GM23248 (cell line): ENCODE measurements around the gene SLC2A5. TPM values are rescaled to one million over a fixed set of nuclear protein-coding genes. Genes with fewer than 3 reads are reported as not detected.
A peak's percentile ranks its signal among the peaks of the same experiment; 100 is the strongest.

Experiments
- DNase-seq: peaks from one replicate; pipeline ENCODE4 v3.0.0-alpha.2; 2015
- H2AFZ ChIP-seq: fragments of 200-600 bp; sonication (generic); 2 replicates; pipeline ENCODE4 v1.6.1; 2016; ENCODE audit warnings: antibody characterized with exemption
- H3F3A ChIP-seq: fragments of 200-600 bp; sonication (generic); 2 replicates; pipeline ENCODE4 v1.6.1; 2016; ENCODE audit warnings: mild to moderate bottlenecking, antibody characterized with exemption, mixed run types; ENCODE audit not compliant: insufficient read depth
- H3K27ac ChIP-seq: fragments of 200-600 bp; sonication (generic); 2 replicates; pipeline ENCODE4 v1.5.1; 2016; ENCODE audit warnings: mild to moderate bottlenecking
- H3K27me3 ChIP-seq: fragments of 200-600 bp; sonication (generic); replicated peaks from 2 replicates; pipeline ENCODE4 v1.6.1; 2016; ENCODE audit warnings: mild to moderate bottlenecking; ENCODE audit not compliant: insufficient read depth
- H3K36me3 ChIP-seq: fragments of 200-600 bp; sonication (generic); 2 replicates; pipeline ENCODE4 v1.6.1; 2016; ENCODE audit warnings: low read depth, mild to moderate bottlenecking
- H3K4me1 ChIP-seq: fragments of 200-600 bp; sonication (generic); 2 replicates; pipeline ENCODE4 v1.6.1; 2016; ENCODE audit warnings: mild to moderate bottlenecking; ENCODE audit not compliant: insufficient read depth
- H3K4me2 ChIP-seq: fragments of 200-600 bp; sonication (generic); one replicate; pipeline ENCODE4 v1.6.1; 2016; ENCODE audit warnings: mild to moderate bottlenecking; ENCODE audit not compliant: unreplicated experiment
- H3K4me3 ChIP-seq: fragments of 200-600 bp; sonication (generic); 2 replicates; pipeline ENCODE4 v1.5.1; 2016; ENCODE audit warnings: mild to moderate bottlenecking
- H3K79me2 ChIP-seq: fragments of 200-600 bp; sonication (generic); 2 replicates; pipeline ENCODE4 v1.6.1; 2016; ENCODE audit warnings: mild to moderate bottlenecking; ENCODE audit not compliant: insufficient read depth
- H3K9ac ChIP-seq: fragments of 200-600 bp; sonication (generic); 2 replicates; pipeline ENCODE4 v1.6.1; 2016; ENCODE audit warnings: mild to moderate bottlenecking
- H3K9me2 ChIP-seq: fragments of 200-600 bp; sonication (generic); 2 replicates; pipeline ENCODE4 v1.6.1; 2016; ENCODE audit warnings: mixed run types, mild to moderate bottlenecking, moderate library complexity; ENCODE audit not compliant: insufficient read depth
- H3K9me3 ChIP-seq: fragments of 200-600 bp; sonication (generic); one replicate; pipeline ENCODE4 v1.6.1; 2017; ENCODE audit warnings: low read depth
- H4K20me1 ChIP-seq: fragments of 200-600 bp; sonication (generic); 2 replicates; pipeline ENCODE4 v1.6.0; 2016; ENCODE audit not compliant: insufficient read depth
- EZH2 ChIP-seq: fragments of 200-600 bp; sonication (generic); IDR thresholded peaks from 2 replicates; pipeline ENCODE4 v1.6.1; 2018; ENCODE audit warnings: antibody characterized with exemption, mild to moderate bottlenecking; ENCODE audit not compliant: insufficient read depth, poor library complexity, severe bottlenecking
- EZH2phosphoT487 ChIP-seq: fragments of 200-600 bp; sonication (generic); IDR thresholded peaks from 2 replicates; pipeline ENCODE4 v1.6.1; 2018; ENCODE audit warnings: antibody characterized with exemption, moderate library complexity, mild to moderate bottlenecking, low read depth; ENCODE audit not compliant: insufficient read depth
- WGBS, 2 experiments: methylation state at CpG; one replicate each; pipeline ENCODE4 v1.1.6; 2015 to 2017; ENCODE audit warnings: low lambda C conversion rate in 2 of 2, low coverage in 1 of 2; ENCODE audit errors: missing lambda C conversion rate in 2 of 2; 5-methylcytosine and 5-hydroxymethylcytosine counted together
- in situ Hi-C: fragments of 300-500 bp; cut with MboI; formaldehyde crosslinking; loops from 2 replicates; pipeline ENCODE4 v1.15.0; 2020
- polyA plus RNA-seq: library from polyadenylated mRNA; unstranded; fragments of >200 nt; fragmentation: Nextera tagmentation; extraction: Ambion mirVana; gene quantifications from 2 replicates; pipeline ENCODE4 v1.2.1, GENCODE V29; 2016
- total RNA-seq: library from RNA; depleted of rRNA; stranded (reverse); fragments of >200 nt; shearing (Covaris generic); gene quantifications from 2 replicates; pipeline ENCODE4 v1.2.3, GENCODE V29; 2014; rRNA removed

Gene SLC2A5
- 0.54 TPM in 1 of 2 replicates, not detected in the other for total RNA-seq
- polyA plus RNA-seq, result 0.25 and 0.29 TPM in 2 replicates

- 29 to 32% methylated on average over 8 of the region's 8 CpGs for WGBS, 2 experiments
- Histone ChIP-seq H3K9me3 (no peaks in the 10 kb centered on the region), H4K20me1 (no peaks in the 10 kb centered on the region), H3K4me1 (peaks cover 30% of the 10 kb centered on the region), H2AFZ (peak within 1 kb of the TSS; percentile 67), H3K4me3 (peak within 1 kb of the TSS; percentile 33; the same call in 1 of the 2 replicates), H3K27me3 (peaks cover 6% of the 10 kb centered on the region; the same call in 1 of the 2 replicates), H3K4me2 (peak within 1 kb of the TSS; percentile 72), H3K9ac (peak within 1 kb of the TSS; percentile 26; the same call in 1 of the 2 replicates), H3K36me3 (no peaks in the 10 kb centered on the region), H3K9me2 (no peaks in the 10 kb centered on the region), H3K79me2 (no peaks in the 10 kb centered on the region), H3F3A (peaks cover 8% of the 10 kb centered on the region; the same call in 1 of the 2 replicates), H3K27ac (peak within 1 kb of the TSS; percentile 30; the same call in 1 of the 2 replicates)
- TF ChIP-seq EZH2phosphoT487, result no peak
- TF ChIP-seq EZH2, result no peak
- DNase-seq, result peak; percentile 58
- in situ Hi-C loops, result no loop called here
Observed at GRCh38 chr1:9069326-9070100, at the start of gene SLC2A5. TSS of gene SLC2A5 (minus strand) at chr1:9069635. CDS start at chr1:9069536, 99 bp downstream.

- H3K4me3 ChIP-seq, result no peak overlapping the region
- H3K36me3 ChIP-seq, result no peaks in the 10 kb centered on the region
- H3K4me1 ChIP-seq, result no peaks in the 10 kb centered on the region
- DNase-seq, result no peak
- TF ChIP-seq EZH2 (no peak), EZH2phosphoT487 (no peak)
- WGBS, 2 experiments, result 73 to 88% methylated on average over 6 to 7 of the region's 7 CpGs
- in situ Hi-C loops, result no loop called here
- no peaks in the 10 kb centered on the region for H4K20me1 ChIP-seq
- H3K79me2 ChIP-seq, result no peaks in the 10 kb centered on the region
- H3K9me3 ChIP-seq, result no peaks in the 10 kb centered on the region
- no peaks in the 10 kb centered on the region for H3K27me3 ChIP-seq
- no peak overlapping the region for H2AFZ ChIP-seq
- no peak overlapping the region for H3K4me2 ChIP-seq
- no peak overlapping the region for H3K27ac ChIP-seq
- H3K9ac ChIP-seq, result no peak overlapping the region
- H3K9me2 ChIP-seq, result no peaks in the 10 kb centered on the region
- H3F3A ChIP-seq, result peaks cover 6% of the 10 kb centered on the region; the same call in 1 of the 2 replicates
Observed at GRCh38 chr1:9118186-9118585, 48.8 kb upstream of the SLC2A5 start.

DNA sequence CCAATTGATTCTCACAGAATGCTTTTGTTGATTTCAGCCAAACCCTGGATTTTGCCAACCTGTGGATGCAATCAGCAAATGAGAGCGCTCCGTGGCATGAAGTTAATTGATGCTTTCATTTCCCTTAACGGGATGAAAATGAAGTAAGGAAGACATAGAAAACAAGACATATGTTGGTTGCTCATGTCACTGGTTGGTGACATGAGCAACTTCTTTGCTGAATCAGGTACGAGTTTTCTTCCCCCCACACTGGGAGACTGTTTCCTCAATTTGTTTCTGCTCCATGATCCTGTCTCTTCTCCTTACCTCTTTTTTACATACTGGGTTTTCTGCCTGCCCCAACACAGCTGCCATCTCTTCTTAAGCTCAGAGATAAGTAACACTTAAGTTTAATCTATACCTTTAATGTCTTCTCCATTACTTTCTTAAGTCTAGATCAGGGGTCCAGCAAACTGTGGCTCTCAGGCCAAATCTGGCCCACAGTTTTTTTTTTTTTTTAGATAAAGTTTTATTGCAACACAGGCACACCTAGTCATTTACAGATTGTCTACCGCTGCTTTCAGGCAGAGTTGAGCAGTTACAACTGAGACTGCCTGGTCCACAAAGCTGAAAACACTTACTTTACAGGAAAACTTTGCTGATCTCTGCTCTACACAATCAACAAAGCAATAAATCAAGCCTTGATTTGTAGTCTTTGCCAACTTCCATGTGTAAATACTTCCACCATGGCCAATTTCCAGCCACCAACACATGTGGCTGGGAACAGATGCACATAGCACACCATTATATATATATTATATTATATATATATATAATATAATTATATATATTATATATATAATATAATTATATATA, 46.1 kb upstream of the SLC2A5 start:
- H3K27me3 ChIP-seq, result no peaks in the 10 kb centered on the region
- peaks cover 6% of the 10 kb centered on the region; the same call in 1 of the 2 replicates for H3F3A ChIP-seq
- H3K9me2 ChIP-seq, result no peaks in the 10 kb centered on the region
- H4K20me1 ChIP-seq, result no peaks in the 10 kb centered on the region
- no peak overlapping the region for H2AFZ ChIP-seq
- no peak overlapping the region for H3K4me2 ChIP-seq
- WGBS, 2 experiments, result 86 to 87% methylated on average over 5 of the region's 5 CpGs
- no peaks in the 10 kb centered on the region for H3K79me2 ChIP-seq
- H3K4me3 ChIP-seq, result no peak overlapping the region
- TF ChIP-seq EZH2, result no peak
- no peak for TF ChIP-seq EZH2phosphoT487
- DNase-seq, result peak; percentile 15
- H3K27ac ChIP-seq, result no peak overlapping the region
- 0 out of 2 replicates have a peak, but pooled peaks cover under 1% of the 10 kb centered on the region for H3K4me1 ChIP-seq
- in situ Hi-C loops, result no loop called here
- H3K9me3 ChIP-seq, result no peaks in the 10 kb centered on the region
- H3K36me3 ChIP-seq, result no peaks in the 10 kb centered on the region
- H3K9ac ChIP-seq, result no peak overlapping the region
